HUDEP-2 (cell line): ENCODE results near the gene NAGA.
"Not testable (repeated sequence)": the region's sequence is repeated elsewhere in the genome, so short reads cannot be mapped to it uniquely, and the experiment has no call there.

Source experiments
- DNase-seq, 76 experiments: peaks; one replicate each; lab custom pipeline; 2025; ENCODE audit not compliant: unreplicated experiment in 76 of 76; lab: John Stamatoyannopoulos, UW

NAGA gene

GRCh38 chr22:42070517-42071422 is at the start of gene NAGA:
TSS of gene NAGA (minus strand) at chr22:42070812. CDS start at chr22:42070297, 515 bp downstream.
- peak in 75 of 76 experiments; percentile 51 to 99 (median 95) for DNase-seq

- DNase-seq: peak in 1 of 76 experiments; percentile 8
These were observed 46.3 kb upstream of the NAGA start for GRCh38 chr22:42116848-42117424.

- not testable (repeated sequence) for DNase-seq
These were observed 44.8 kb upstream of the NAGA start for GRCh38 chr22:42115420-42115830.

GRCh38 chr22:42114721-42115120 is 44.1 kb upstream of the NAGA start:
- DNase-seq: peak in 7 of 76 experiments; percentile 12 to 26 (median 17)

- DNase-seq: peak in 1 of 76 experiments; percentile 12
These were observed 42.2 kb upstream of the NAGA start for GRCh38 chr22:42112793-42113192.

- DNase-seq: no peak
These were observed 41.2 kb upstream of the NAGA start for GRCh38 chr22:42111798-42112197.

- no peak for DNase-seq
These were observed 38.2 kb upstream of the NAGA start for GRCh38 chr22:42108848-42109247.

GRCh38 chr22:42104332-42104860 is 33.8 kb upstream of the NAGA start:
- DNase-seq: not testable (repeated sequence)

- DNase-seq: no peak
These were observed 30.6 kb upstream of the NAGA start for GRCh38 chr22:42101199-42101598.

- no peak for DNase-seq
These were observed 20.8 kb upstream of the NAGA start for GRCh38 chr22:42091455-42091782.

GRCh38 chr22:42090596-42091454 is 20.2 kb upstream of the NAGA start, which contains the start of gene NDUFA6:
TSS of gene NDUFA6 (minus strand) at chr22:42090772. CDS start at chr22:42090744, 28 bp downstream.
- peak in 75 of 76 experiments; percentile 61 to 99 (median 98) for DNase-seq

- no peak for DNase-seq
These were observed 15.4 kb upstream of the NAGA start for GRCh38 chr22:42086051-42086450.

- DNase-seq: no peak
These were observed 14.3 kb upstream of the NAGA start for GRCh38 chr22:42084874-42085273.

GRCh38 chr22:42083119-42083518 is 12.5 kb upstream of the NAGA start:
- DNase-seq: no peak

- no peak for DNase-seq
These were observed 9.7 kb upstream of the NAGA start for GRCh38 chr22:42080287-42080686.

- DNase-seq: peak in 74 of 76 experiments; percentile 71 to 98 (median 95)
These were observed 9.0 kb upstream of the NAGA start, which contains the start of gene SMDT1 for GRCh38 chr22:42079319-42080251. TSS of gene SMDT1 (plus strand) at chr22:42079700. CDS start at chr22:42079769, 69 bp downstream.

GRCh38 chr22:42078469-42079318 is 8.1 kb upstream of the NAGA start:
- DNase-seq: peak in 1 of 76 experiments; percentile 8

- DNase-seq: no peak
These were observed 7.0 kb upstream of the NAGA start for GRCh38 chr22:42077486-42078125.
